ENCODE measurements around the gene SH3TC1.

Gene SH3TC1

GRCh38 chr4:8156617-8157016, 42.5 kb upstream of the SH3TC1 start:
- Histone ChIP-seq H3K27ac (replicated peaks) (no peak overlapping the region), H3K4me3 (replicated peaks; ENCODE audit: insufficient read depth, low read length) (no peak overlapping the region), H3K27me3 (ENCODE audit: insufficient read depth, poor library complexity, severe bottlenecking) (peaks cover 21% of the 10 kb centered on the region)
- DNase-seq (ENCODE audit: low read depth in 1 of 2, low spot score in 1 of 2): no peak
- TF ChIP-seq POLR2AphosphoS5 (IDR thresholded peaks at IDR 0.05; ENCODE audit: low read depth) (no peak), SPI1 (IDR thresholded peaks at IDR 0.05; ENCODE audit: borderline replicate concordance, low read depth) (no peak), CTCF (IDR thresholded peaks at IDR 0.05; ENCODE audit: insufficient read depth, low read length) (no peak), REST (IDR thresholded peaks at IDR 0.05; ENCODE audit: insufficient replicate concordance, low read depth) (no peak), GABPA (IDR thresholded peaks at IDR 0.05; ENCODE audit: low read depth) (no peak)

DNA sequence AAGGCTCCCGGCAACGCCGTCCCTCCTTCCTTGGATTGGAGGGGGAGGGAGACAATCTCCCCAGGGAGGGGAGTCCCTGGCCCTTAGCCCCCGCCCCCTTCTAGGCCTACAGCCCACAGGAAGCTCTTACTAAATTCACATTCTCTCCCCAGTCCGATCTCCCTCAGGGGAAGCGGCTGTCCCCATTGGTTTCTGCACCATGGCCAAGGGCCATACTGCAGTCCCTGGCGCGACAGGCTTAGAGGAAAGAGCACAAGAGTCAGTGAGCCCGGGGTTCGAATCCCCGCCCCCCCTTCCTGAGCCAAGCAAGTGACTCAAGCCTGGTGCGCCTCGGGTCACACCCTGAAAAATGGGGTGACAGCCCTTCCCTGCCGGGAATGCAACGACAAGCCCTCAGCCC, 41.6 kb upstream of the SH3TC1 start:
- no peak overlapping the region for H3K27ac ChIP-seq (replicated peaks)
- TF ChIP-seq CTCF (IDR thresholded peaks at IDR 0.05; ENCODE audit: insufficient read depth, low read length): no peak
- TF ChIP-seq GABPA (IDR thresholded peaks at IDR 0.05; ENCODE audit: low read depth): no peak
- no peak for TF ChIP-seq REST (IDR thresholded peaks at IDR 0.05; ENCODE audit: insufficient replicate concordance, low read depth)
- TF ChIP-seq SPI1 (IDR thresholded peaks at IDR 0.05; ENCODE audit: borderline replicate concordance, low read depth): no peak
- no peak for TF ChIP-seq POLR2AphosphoS5 (IDR thresholded peaks at IDR 0.05; ENCODE audit: low read depth)
- H3K4me3 ChIP-seq (replicated peaks; ENCODE audit: insufficient read depth, low read length): no peak overlapping the region
- H3K27me3 ChIP-seq (ENCODE audit: insufficient read depth, poor library complexity, severe bottlenecking): peaks cover 21% of the 10 kb centered on the region
- no peak for DNase-seq (ENCODE audit: low read depth in 1 of 2, low spot score in 1 of 2)

DNA sequence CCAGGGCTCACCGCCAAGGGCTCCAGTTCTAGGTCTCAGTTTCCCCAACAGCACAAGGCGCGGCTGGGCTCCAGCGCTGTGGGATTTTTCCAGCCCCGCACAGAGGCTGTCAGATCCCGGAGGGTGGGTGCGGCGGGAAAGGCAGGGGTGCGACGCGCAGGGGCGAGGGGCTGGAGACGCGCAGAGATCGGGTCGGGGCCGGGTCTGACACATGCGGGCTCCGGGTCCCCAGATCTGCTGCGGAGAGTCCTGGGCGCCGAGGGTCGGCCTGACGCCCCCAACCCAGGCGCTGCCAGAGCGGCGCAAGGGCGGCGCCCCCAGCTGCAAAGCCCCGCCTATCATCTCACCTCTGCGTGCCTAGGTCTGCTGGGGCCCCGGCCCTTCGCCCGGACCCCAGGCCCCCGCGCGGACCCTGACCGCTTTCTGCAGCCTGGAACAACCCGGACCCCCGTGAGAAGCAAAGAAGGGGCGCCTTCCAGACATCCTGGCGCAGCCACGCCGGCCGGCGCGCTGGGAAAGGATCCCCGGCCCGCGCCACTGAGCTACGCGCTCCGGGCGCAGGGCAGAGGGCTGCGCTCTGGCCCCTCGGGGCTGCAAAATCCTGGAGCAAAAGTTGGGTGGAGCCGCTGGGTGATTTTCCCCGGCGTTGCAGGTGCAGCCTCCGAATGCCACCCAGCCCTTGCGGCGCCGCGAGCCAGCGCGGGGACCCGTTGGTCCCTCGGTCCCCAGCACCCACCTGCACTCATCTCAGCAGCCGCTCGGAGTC, 41.0 kb upstream of the SH3TC1 start:
- no peak overlapping the region for H3K27ac ChIP-seq (replicated peaks)
- H3K4me3 ChIP-seq (replicated peaks; ENCODE audit: insufficient read depth, low read length): peak overlapping the region; percentile 48
- no peak for DNase-seq (ENCODE audit: low read depth in 1 of 2, low spot score in 1 of 2)
- no peak for TF ChIP-seq REST (IDR thresholded peaks at IDR 0.05; ENCODE audit: insufficient replicate concordance, low read depth)
- TF ChIP-seq GABPA (IDR thresholded peaks at IDR 0.05; ENCODE audit: low read depth): no peak
- no peak for TF ChIP-seq CTCF (IDR thresholded peaks at IDR 0.05; ENCODE audit: insufficient read depth, low read length)
- TF ChIP-seq SPI1 (IDR thresholded peaks at IDR 0.05; ENCODE audit: borderline replicate concordance, low read depth): no peak
- TF ChIP-seq POLR2AphosphoS5 (IDR thresholded peaks at IDR 0.05; ENCODE audit: low read depth): no peak
- peaks cover 21% of the 10 kb centered on the region for H3K27me3 ChIP-seq (ENCODE audit: insufficient read depth, poor library complexity, severe bottlenecking)
